Superior temporal gyrus (tissue), 1 donor: ENCODE data around the gene PAWR.

Experiments used
- DNase-seq: peaks from one replicate; pipeline ENCODE4 v3.0.0-alpha.2; 2016; ENCODE audit errors: extremely low spot score

PAWR gene, protein sequence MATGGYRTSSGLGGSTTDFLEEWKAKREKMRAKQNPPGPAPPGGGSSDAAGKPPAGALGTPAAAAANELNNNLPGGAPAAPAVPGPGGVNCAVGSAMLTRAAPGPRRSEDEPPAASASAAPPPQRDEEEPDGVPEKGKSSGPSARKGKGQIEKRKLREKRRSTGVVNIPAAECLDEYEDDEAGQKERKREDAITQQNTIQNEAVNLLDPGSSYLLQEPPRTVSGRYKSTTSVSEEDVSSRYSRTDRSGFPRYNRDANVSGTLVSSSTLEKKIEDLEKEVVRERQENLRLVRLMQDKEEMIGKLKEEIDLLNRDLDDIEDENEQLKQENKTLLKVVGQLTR

GRCh38 chr12:79690638-79691510, at the start of gene PAWR:
TSS of gene PAWR (minus strand) at chr12:79690964. CDS start at chr12:79690244, 720 bp downstream.
- DNase-seq, result no peak

- DNase-seq, result peak; percentile 64
These were observed 47.3 kb upstream of the PAWR start for GRCh38 chr12:79737875-79738718.

DNA sequence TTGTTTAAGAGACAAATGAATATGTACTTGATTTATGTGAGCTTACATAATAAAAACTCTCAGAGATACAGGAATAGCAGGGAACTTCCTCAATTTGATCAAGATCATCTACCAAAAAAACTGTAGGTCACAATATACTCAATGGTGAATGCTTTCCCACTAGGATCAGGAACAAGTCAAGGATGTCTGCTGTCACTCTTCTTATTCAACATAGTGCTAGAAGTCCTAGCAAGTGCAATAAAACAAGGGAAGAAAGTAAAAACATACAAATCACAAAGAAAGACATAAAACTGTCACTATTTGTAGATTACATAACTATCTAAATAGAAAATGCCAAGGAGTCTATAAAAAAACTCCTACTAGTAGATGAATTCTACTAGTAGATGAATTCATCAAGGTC, 41.9 kb upstream of the PAWR start:
- no peak for DNase-seq

DNA sequence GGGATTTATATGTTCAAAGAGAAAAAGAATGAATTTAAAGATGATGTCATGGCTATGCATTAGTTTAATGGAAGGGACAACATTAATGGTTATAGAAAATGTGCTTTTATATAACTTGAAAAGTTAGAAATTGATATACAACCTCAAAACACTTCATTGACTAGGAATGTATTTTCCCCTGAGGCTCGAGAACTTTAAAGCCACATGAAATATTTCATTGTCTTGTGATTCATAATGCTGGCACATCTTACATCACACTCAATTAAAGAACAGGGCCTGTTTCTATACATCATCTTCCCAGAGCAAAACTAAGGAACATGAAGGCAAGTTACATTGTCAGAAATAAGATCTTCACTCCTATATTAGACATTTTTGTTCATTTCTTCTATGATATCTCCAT, 35.2 kb upstream of the PAWR start:
- no peak for DNase-seq

DNA sequence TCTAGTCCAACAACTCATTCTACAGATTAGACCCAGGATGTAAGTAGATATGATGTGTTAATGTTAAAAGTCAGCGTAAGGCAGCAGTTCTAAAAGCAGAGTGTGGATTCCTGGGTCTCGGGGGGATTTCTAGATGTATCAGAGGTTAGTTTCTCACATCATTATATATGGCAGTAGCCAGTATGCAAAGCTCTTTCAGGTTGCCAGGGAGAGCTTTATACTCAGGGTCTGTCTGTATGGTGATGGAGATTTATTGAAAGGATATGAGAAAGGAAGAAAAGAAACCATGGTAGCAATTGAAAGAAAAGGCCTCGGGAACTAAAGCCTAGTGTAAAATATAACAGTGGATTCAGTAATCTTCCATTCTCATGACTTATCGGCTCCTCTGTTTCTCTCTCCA, 26.2 kb upstream of the PAWR start:
- no peak for DNase-seq

DNA sequence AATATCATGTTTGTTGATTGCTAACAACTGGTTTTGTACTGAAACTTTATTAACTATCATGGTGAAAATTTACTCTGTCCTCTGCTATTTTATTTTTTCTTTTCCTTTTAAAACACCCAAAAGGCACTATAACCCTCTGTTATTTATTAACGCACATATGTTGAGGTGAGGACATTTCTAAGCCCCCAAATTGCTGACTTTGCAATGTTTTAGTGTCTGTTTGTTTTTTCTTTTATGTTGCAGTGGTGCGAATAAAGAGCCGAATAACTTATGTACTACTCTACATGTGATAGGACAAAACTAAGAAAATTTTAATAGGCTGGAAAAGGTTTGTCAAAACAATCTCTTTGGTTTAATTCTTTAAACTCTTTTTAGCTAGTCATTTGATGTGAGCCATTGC, 24.5 kb upstream of the PAWR start:
- no peak for DNase-seq

GRCh38 chr12:79710707-79711483, 20.1 kb upstream of the PAWR start:
- DNase-seq, result no peak

GRCh38 chr12:79707830-79708229, 17.1 kb upstream of the PAWR start:
- DNase-seq, result no peak

DNA sequence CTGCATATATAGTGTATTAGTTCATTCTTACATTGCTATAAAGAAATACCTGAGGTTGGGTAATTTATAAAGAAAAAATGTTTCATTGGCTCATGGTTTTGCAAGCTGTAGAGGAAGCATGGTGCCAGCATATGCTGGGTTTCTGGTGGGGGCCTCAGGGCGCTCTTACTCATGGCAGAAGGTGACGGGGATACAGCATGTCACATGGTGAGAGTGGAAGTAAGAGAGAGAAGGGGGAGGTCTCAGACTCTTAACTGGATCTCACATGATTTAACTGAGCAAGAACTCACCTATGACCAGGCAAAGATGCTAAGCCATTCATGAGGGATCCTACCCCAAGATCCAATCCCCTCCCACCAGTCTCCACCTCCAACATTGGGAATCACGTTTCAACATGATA, 15.9 kb upstream of the PAWR start:
- no peak for DNase-seq

GRCh38 chr12:79706156-79706555, 15.4 kb upstream of the PAWR start:
- no peak for DNase-seq

DNA sequence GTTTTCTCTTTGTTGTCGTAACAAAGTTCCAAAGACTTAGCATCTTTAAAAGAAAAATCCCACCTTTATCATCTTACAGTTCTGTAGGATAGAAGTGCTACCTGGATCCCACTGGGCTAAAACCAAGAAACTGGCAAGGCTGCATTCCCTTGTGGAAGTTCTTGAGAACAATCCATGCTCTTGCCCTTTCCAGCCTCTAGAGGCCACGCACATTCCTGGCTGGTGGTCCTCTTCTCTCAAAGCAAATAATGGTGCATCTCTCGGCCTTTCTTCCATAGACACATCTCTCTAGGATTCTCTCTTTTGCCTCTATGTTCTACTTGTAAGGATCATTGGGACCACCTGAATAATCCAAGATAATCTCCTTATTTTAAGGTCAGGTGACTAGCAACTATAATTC, 8.2 kb upstream of the PAWR start:
- DNase-seq, result no peak

DNA sequence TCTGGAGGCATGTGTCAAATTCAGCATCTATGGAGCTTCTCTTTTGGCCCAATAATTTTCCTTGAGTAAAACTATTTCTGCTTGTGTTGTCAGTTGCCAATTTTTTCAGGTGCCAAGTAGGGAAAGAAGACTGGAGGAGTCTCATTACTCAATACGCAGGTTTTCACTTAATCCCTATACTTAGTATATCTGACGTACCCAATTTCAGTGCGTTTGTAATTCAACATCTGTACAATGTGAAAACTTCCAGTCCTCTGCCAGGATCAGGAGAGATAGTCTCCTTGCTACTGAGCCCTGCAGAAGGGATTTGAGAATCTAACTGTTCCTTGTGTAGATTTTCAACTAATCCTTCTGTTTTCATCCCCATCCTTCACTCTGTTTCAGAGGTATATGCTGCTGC, 5.7 kb upstream of the PAWR start:
- DNase-seq, result no peak

DNA sequence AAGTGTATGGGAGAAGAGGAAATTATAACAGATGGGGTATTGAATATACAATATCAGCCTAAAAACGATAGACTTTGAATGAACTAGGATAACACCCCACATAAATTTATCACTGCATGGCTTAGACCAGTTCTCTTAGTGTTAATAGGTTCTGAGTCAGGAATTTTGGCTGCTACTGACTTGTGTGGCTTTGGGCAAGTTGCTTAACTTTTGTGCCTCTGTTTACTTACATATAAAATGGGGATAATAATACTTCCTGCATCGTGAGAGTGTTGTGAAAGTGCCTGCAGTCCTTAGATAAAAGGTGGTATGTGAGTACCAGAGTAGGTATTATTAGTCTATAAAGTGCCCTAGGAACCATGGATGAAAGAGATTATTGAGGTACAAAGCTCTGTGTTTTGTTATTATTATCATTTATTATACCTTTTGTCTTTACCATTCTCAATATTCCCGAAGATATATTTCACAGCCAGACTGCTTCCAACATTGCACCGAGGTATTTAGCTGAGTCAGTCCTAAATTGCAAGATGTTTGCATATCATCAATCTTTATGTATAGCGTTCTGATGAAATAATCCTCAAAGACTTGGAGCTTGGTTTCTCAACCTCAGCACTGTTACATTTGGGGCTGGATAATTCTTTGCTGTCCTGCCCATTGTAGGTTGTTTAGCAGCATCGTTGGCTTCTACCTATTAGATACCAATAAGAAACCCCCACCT, 2.3 kb upstream of the PAWR start:
- DNase-seq, result no peak

DNA sequence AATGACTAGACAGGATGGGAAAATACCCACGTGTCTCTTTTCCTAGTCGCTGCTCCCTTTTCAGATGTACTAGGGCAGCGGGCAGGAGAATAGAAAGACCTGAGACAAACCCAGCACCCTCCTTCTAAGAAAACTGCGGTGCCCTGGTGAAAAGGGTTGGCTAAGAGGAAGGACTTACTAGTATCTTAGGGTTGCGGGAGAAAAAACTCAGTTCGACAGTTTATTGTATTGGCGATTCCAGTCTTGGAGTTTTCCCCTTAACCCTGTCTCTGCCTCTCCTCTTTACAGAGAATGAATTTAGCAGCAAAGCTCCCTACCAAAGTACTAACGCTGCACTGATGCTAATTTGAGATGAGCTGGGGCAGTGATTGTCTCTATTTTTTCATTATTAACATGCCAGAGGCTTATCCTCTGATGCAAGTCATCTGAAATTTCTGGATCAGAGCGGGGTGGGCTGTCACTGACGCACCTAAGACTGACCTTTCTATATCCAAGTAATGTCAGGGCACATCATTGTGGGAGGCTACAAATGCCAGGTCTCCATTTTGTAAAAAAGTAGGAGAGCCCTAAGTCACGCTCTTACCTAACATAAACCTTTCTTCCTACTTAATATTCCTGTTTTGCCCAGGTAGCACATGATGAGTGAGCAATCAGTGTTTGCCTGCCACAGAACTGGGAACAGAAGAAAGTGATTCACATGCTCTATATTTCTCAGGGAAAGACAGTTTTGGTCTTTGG, 916 bp upstream of the PAWR start:
- DNase-seq, result no peak

DNA sequence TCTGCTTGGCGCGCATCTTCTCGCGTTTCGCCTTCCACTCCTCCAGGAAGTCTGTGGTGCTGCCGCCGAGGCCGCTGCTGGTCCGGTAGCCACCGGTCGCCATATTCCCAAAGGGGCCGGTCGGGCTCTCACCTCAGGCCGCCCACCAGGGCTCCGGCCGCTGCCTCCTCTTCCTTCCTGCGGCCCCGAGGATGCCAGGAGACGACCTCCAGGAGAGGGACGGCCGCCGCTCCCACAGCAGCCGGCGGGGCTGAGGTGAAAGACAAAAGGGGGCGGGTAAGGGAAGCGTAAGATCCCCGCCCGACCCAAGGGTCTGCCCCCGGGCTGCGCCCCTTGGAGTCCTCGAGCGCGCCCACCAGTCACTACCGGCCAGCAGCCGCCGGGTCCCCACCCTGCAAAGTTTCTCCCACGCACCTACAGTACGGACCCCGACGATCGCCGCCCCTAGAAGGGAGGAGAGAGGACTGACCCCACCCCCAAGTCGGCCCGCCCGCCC, 574 bp downstream of the PAWR start:
- no peak for DNase-seq

DNA sequence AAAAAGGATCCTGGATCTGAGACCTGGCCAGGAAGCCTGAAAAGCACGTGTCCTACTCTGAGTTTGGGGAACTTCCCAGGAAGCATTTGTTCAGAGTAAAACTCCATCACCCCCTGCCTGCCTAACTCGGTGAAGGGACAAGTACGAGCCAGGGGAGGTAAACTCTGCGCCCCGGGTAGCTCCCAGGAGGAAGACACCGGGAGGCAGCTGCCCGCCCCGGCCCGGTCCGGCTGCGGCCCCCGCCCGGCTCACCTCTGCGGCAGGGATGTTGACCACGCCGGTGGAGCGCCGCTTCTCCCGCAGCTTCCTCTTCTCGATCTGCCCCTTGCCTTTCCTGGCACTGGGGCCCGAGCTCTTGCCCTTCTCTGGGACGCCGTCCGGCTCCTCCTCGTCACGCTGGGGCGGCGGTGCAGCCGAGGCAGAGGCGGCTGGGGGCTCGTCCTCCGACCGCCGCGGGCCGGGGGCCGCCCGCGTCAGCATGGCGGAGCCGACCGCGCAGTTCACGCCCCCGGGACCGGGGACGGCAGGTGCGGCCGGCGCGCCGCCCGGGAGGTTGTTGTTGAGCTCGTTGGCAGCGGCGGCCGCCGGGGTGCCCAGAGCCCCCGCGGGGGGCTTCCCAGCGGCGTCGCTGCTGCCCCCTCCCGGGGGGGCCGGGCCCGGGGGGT, 1.2 kb downstream of the PAWR start:
- no peak for DNase-seq

DNA sequence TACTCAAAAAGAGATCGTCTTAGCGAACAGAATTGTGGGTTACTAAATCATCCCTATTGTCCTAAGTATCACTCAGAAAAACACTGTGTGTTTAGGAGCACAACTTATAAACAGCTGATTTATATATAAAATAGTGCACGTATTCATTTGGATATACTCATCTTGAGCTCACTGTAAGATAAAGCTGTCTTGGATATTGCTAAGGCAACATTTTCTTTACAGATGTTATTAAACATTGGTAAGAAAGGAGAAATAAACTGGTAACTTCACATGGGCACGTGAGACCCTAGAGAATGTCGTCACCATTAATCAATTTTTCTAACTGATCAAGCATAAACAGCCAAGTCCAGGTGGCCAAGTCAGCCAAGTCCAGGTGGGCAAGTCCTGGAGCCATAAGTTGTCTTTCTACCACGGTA, 1.7 kb downstream of the PAWR start:
- no peak for DNase-seq

GRCh38 chr12:79688376-79689060, 2.2 kb downstream of the PAWR start:
- no peak for DNase-seq
